HepG2 (cell line): ENCODE results near the gene ITPK1. TPM values are rescaled to one million over a fixed set of nuclear protein-coding genes. Genes with fewer than 3 reads are reported as not detected.

Experiments used
- CC2D1A ChIP-seq: sonication (generic); formaldehyde crosslinking; IDR thresholded peaks from 2 replicates; pipeline ENCODE4 v1.8.1; 2023; ENCODE audit warnings: mild to moderate bottlenecking, missing genetic modification reagents
- MATR3 ChIP-seq: sonication (generic); formaldehyde crosslinking; IDR thresholded peaks from 2 replicates; pipeline ENCODE4 v1.4.0; 2020; ENCODE audit warnings: missing genetic modification reagents
- RERE ChIP-seq: IDR thresholded peaks from 2 replicates; pipeline ENCODE4 v1.6.1; 2016; ENCODE audit warnings: low read depth, missing genetic modification reagents, missing compliant biosample characterization
- THAP7 ChIP-seq: sonication (generic); formaldehyde crosslinking; IDR thresholded peaks from 2 replicates; pipeline ENCODE4 v1.8.1; 2023; ENCODE audit warnings: mild to moderate bottlenecking, missing genetic modification reagents
- ZBTB1 ChIP-seq: sonication (generic); formaldehyde crosslinking; IDR thresholded peaks from 2 replicates; pipeline ENCODE4 v1.4.0; 2020; ENCODE audit warnings: missing genetic modification reagents, borderline replicate concordance
- ZNF768 ChIP-seq: sonication (generic); formaldehyde crosslinking; IDR thresholded peaks from 2 replicates; pipeline ENCODE4 v1.4.0; 2020; ENCODE audit warnings: missing genetic modification reagents
- polyA plus RNA-seq, 8 experiments: library from polyadenylated mRNA; depleted of rRNA in 3 of 8; stranded (reverse) in 7 of 8; unstranded in 1 of 8; fragments of >200 nt; fragmentation: Illumina TruSeq in 4 of 8; extraction: Trizol in 4 of 8; gene quantifications; 2 replicates each; pipeline versions ENCODE4 v1.2.1 to v1.2.3, GENCODE V29; 2011 to 2016; ENCODE audit warnings: low read depth in 4 of 8, missing spikeins in 1 of 8, mixed read lengths in 1 of 8; ENCODE audit not compliant: insufficient read depth in 1 of 8
- total RNA-seq, 5 experiments: library from RNA; depleted of rRNA; stranded (reverse); fragments of >200 nt; fragmentation: Illumina TruSeq; extraction: Trizol; gene quantifications; 2 replicates each; pipeline ENCODE4 v1.2.3, GENCODE V29; 2016; ENCODE audit warnings: low read depth in 1 of 5
- TF ChIP-seq, protein P1 (sequence below): sonication (generic); formaldehyde crosslinking; IDR thresholded peaks from 2 replicates; pipeline ENCODE4 v1.4.0; 2020; ENCODE audit warnings: missing genetic modification reagents
- TF ChIP-seq, protein P2 (sequence below): sonication (generic); formaldehyde crosslinking; conservative IDR thresholded peaks from 2 replicates; pipeline ENCODE4 v1.4.0; 2020; ENCODE audit warnings: missing genetic modification reagents
- TF ChIP-seq, protein P3 (sequence below): sonication (generic); formaldehyde crosslinking; IDR thresholded peaks from 2 replicates; pipeline ENCODE4 v1.5.0; 2020; ENCODE audit warnings: mild to moderate bottlenecking, missing genetic modification reagents

ITPK1 gene
- total and polyA plus RNA-seq, 2 of the 13 experiments (the other 11 are each of a cell fraction or from before 2014, with no cell fraction given): 20.5 to 47.5 TPM

GRCh38 chr14:93042968-93043940, 72.5 kb downstream of the ITPK1 start (continued):
- TF ChIP-seq RERE (CRISPR knock-in tag) (no peak; the same call in 1 of the 2 replicates), ZBTB1 (CRISPR knock-in tag) (no peak), ZNF768 (CRISPR knock-in tag) (no peak), THAP7 (CRISPR knock-in tag) (no peak), MATR3 (no peak), CC2D1A (no peak)
- TF ChIP-seq, protein P1, sequence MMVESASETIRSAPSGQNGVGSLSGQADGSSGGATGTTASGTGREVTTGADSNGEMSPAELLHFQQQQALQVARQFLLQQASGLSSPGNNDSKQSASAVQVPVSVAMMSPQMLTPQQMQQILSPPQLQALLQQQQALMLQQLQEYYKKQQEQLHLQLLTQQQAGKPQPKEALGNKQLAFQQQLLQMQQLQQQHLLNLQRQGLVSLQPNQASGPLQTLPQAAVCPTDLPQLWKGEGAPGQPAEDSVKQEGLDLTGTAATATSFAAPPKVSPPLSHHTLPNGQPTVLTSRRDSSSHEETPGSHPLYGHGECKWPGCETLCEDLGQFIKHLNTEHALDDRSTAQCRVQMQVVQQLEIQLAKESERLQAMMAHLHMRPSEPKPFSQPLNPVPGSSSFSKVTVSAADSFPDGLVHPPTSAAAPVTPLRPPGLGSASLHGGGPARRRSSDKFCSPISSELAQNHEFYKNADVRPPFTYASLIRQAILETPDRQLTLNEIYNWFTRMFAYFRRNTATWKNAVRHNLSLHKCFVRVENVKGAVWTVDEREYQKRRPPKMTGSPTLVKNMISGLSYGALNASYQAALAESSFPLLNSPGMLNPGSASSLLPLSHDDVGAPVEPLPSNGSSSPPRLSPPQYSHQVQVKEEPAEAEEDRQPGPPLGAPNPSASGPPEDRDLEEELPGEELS (CRISPR knock-in tag): peak; percentile 62; the same call in 1 of the 2 replicates
- TF ChIP-seq, protein P2, sequence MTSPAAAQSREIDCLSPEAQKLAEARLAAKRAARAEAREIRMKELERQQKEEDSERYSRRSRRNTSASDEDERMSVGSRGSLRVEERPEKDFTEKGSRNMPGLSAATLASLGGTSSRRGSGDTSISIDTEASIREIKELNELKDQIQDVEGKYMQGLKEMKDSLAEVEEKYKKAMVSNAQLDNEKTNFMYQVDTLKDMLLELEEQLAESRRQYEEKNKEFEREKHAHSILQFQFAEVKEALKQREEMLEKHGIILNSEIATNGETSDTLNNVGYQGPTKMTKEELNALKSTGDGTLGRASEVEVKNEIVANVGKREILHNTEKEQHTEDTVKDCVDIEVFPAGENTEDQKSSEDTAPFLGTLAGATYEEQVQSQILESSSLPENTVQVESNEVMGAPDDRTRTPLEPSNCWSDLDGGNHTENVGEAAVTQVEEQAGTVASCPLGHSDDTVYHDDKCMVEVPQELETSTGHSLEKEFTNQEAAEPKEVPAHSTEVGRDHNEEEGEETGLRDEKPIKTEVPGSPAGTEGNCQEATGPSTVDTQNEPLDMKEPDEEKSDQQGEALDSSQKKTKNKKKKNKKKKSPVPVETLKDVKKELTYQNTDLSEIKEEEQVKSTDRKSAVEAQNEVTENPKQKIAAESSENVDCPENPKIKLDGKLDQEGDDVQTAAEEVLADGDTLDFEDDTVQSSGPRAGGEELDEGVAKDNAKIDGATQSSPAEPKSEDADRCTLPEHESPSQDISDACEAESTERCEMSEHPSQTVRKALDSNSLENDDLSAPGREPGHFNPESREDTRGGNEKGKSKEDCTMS (CRISPR knock-in tag): no peak
- TF ChIP-seq, protein P3, sequence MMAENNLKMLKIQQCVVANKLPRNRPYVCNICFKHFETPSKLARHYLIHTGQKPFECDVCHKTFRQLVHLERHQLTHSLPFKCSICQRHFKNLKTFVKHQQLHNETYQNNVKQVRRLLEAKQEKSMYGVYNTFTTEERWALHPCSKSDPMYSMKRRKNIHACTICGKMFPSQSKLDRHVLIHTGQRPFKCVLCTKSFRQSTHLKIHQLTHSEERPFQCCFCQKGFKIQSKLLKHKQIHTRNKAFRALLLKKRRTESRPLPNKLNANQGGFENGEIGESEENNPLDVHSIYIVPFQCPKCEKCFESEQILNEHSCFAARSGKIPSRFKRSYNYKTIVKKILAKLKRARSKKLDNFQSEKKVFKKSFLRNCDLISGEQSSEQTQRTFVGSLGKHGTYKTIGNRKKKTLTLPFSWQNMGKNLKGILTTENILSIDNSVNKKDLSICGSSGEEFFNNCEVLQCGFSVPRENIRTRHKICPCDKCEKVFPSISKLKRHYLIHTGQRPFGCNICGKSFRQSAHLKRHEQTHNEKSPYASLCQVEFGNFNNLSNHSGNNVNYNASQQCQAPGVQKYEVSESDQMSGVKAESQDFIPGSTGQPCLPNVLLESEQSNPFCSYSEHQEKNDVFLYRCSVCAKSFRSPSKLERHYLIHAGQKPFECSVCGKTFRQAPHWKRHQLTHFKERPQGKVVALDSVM (CRISPR knock-in tag): no peak
